COR-L47 (cell line): ENCODE results near the gene CNDP2.
"Not testable (repeated sequence)": the region's sequence is repeated elsewhere in the genome, so short reads cannot be mapped to it uniquely, and the experiment has no call there.

Experiments
- DNase-seq: peaks from one replicate; lab custom pipeline; 2025; lab: John Stamatoyannopoulos, UW

CNDP2 gene

DNA sequence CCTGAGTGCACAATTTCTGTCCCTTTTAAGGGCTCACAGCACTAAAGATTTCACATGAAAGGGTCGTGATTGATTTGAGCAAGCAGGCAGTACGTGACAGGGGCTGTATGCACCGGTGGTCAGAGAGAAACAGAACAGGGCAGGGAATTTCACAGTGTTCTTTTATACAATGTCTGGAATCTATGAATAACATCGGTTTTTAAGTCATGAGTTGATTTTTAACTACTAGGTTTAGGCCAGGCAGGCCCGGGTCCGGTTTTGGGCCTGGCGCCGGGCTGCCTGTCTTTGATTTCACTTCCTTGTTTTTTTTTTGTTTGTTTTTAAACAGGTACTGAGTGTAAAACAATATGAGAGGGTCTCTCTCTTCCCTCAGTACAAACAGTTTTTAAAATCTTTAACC, 4.6 kb downstream of the CNDP2 start:
- DNase-seq = not testable (repeated sequence)

DNA sequence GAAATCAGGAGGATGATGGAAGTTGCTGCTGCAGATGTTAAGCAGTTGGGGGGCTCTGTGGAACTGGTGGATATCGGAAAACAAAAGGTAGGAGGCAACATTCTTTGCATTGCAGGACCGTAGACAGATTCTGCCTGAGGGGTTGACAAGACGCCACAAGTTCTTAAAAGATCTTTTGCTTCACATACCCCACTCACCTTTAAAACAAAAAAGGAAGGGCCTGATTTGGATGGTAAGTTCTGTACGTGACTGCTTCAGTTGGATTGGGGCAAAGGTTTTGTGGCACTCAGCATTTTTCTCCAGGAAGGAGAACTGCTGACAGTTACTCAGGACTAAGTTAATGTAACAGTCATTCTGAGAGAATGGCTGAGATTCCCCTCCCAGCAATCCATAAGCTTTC, 5.2 kb downstream of the CNDP2 start:
- DNase-seq = no peak

DNA sequence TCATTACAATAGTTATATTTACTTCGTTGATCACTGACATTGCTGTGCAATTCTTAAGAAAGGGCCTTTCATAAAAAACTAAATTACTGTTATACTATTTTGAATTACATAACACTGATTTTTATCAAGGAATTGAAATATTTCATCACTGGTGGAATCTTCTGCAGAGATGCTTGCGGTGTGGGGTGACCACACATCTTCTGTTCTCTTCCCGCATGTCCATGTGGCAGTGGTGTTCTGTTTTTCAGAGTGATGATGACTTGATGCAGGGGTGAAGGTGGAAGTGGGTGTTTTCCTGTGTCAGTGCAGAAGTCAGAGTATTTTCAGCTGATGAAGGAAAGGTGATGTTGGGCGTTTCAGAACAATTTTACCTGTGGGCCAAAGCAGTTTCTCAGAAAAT, 7.0 kb downstream of the CNDP2 start:
- DNase-seq = no peak

DNA sequence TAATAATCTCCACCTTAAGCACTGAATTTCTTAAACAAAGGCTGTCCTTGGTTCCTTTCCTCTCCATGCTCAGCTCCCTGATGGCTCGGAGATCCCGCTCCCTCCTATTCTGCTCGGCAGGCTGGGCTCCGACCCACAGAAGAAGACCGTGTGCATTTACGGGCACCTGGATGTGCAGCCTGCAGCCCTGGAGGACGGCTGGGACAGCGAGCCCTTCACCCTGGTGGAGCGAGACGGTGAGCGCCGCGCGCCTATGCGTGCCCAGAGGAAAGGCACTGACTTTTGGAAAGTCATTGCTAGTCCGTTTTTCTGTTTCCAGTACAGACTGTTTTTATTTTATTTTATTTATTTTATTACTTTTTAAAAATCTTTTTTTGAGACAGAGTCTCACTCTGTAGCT, 9.6 kb downstream of the CNDP2 start:
- no peak for DNase-seq

DNA sequence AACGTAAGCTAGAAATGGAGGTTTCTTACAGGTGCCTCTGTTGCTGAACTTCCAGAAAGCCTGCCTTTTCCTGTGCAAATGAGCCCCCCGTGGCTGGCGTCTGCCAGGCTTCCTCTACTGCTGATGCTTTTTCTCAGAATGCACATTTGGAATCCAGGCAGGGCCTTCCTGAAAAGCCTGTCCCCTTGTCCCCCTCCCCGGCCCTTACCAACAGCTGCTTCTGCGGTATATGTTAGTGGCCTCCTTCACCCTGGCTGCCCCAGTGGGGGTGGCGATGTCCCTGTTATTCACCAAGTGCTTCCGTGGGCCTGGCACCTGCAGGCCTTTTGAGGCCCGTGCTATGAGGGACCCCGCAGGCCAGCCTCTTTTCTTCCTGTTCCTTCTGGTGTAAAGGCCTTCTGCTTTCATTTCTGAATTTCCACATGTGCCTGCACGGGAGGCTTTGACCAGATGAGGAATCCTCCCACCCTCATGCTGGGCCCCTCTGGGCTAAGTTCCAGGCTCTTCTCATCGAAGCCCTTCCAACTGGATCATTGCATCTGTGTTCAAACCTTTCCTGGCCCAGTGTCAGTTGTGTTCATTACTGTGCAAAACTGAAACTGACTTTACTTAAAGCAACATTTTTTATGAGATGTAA, 10.4 kb downstream of the CNDP2 start:
- DNase-seq = no peak

DNA sequence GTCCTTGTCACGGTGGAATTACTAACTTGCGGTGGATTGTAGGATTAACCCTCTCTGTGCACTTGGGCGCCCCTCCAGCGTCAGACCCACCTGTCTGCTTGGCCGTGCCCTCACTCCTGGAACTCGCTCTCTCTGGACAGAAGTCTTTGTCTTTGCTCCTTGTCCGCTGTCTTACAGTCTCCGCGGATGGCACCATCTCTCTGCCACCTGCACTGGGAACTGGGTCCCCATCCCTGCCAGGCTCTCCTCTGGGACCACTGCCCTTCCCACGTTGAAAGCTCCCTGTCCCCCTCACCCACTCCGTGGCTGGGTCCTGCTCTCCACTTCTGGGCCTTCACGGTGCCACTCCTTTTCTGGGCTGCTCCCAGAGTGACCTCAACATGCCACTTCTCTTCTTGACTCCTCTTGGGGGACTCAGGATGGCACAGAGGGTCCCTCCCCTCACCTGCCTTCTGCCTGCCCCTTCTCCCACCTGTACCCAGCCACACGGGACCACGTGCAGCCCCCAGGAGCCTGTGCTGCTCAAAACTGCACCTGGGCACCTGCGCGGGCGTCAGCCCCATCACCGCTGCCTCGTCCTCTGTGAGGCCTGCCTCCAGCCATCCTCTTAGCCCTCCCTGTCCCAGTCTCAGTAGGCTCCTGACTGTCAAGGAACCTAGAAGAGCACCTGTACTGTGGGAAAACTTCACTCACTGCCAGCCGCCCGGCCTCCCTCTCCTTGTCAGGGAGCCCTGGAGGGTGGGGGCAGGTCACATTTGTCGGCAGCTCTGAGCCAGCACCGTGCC, 11.1 kb downstream of the CNDP2 start:
- DNase-seq = no peak

DNA sequence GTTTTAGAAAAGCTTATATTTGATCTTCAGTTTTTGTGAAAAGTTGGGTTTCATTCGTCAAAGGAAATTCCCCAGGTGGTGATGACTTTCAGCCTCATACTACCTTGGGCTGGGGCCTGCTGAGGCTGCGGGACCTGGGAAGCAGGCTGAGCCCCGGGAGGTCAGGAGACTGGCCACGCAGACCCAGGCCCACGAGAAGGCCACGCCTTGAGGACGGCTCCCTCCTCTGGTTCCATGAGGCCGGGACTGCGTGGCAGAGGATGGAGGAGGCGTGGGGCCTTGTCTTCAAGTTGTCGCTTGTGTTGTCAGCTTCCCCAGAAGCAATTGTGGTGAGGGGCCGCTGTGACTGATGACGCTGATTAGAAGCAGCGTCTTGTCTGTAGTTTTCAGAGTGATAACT, 11.8 kb downstream of the CNDP2 start:
- DNase-seq = no peak

DNA sequence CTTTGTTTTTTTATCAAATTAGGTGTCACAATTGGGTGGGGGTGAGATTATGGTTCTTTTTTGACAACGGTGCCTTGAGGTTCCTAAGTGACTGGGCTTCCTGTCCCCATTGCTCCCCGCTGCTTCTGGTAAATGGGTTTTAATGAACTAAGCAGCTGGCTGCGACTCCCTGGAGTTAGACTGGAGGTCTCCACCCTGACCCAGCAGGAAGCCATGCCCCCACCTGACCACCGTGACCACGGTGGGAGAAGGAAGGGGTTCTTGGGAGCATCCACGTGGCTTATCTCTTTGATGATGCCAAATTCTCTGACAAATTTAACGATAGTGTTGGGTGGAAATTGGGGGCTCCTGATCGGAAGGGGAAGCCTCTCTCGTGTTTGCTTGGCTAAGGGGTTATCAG, 12.2 kb downstream of the CNDP2 start:
- DNase-seq = no peak

DNA sequence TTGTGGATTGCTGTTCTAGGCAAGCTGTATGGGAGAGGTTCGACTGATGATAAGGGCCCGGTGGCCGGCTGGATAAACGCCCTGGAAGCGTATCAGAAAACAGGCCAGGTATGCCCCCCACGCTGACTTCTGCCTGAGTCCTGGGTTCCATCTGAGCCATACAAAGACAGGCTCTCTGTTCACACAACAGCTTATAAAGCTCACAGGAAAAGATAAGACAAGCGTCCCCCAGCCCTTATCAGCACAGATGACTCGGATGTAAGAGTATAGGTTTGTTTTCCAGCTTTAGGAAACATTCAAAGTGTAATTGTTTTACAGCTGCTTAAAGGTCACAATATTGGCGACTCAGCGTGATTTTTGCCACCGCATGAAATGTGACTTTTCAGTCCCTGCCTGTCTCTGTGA, 12.7 kb downstream of the CNDP2 start:
- DNase-seq = no peak

DNA sequence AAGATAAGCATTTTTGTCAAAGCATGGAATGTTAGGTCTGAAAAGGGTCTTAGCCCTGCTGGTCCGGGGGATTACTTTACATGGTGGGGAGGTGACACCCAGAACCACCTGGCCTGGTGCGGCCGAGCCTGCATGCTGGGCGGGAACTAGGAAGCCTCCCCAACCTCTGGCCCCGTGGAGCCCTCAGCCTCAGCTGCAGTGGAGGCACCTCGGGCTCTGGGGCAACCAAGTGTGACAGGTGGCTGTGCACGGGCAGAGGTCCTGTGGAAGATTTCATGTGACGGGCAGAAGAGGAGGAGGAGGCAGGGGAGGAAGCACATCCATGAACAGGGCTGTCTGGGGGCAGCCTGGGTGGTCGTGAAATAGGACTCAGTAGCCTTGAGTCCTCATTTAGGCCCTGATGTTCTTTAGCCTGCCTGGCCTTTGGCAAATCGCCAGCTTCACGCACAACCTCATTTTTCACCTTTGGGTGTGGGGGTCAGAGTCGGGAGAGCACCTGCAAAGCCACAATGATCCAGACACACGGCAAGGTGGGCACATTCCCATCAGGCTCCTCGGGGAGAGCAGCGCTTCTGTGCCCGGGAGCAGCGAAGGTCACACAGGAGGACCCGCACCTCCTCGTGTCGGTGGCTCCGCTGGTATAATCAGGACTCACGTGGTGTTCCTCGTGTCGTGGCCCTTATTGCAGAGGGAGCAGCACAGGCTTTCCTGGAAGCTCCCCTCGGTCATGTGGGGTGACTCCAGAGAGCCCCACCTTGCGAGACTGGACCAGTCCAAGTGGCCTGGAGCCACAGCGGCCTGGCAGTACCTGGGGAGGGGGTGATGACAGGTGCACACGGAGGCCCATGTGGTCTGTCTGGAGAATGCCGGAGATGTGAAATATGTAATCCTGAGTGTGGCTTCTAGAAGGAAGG, 13.9 kb downstream of the CNDP2 start:
- DNase-seq = no peak

DNA sequence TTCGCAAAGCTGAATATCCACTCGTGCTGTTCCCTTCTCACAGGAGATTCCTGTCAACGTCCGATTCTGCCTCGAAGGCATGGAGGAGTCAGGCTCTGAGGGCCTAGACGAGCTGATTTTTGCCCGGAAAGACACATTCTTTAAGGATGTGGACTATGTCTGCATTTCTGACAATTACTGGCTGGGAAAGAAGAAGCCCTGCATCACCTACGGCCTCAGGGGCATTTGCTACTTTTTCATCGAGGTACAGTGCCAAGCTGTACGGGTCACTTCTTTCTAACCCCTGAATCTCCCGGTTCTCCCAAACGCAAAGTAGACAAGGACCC, 14.6 kb downstream of the CNDP2 start:
- no peak for DNase-seq

DNA sequence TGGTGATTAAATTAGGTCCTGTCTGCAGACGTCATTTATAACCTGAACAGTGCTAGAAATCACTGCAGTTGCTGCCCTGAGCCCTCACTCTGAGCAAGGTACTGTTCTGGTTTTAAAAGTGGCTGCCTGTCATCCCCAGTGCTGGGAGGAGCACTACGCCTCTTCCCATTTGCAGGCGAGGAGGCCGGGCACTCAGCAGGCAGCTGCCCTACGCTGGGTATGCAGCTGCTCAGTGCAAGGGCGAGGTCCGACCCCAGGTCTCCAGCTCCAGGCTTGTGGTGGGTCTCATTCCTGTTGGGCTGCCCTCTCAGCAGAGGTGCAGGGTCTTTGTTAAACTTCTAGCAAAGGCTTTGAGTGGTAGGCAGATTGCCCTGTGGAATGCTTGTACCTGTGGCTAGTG, 15.7 kb downstream of the CNDP2 start:
- DNase-seq = no peak

DNA sequence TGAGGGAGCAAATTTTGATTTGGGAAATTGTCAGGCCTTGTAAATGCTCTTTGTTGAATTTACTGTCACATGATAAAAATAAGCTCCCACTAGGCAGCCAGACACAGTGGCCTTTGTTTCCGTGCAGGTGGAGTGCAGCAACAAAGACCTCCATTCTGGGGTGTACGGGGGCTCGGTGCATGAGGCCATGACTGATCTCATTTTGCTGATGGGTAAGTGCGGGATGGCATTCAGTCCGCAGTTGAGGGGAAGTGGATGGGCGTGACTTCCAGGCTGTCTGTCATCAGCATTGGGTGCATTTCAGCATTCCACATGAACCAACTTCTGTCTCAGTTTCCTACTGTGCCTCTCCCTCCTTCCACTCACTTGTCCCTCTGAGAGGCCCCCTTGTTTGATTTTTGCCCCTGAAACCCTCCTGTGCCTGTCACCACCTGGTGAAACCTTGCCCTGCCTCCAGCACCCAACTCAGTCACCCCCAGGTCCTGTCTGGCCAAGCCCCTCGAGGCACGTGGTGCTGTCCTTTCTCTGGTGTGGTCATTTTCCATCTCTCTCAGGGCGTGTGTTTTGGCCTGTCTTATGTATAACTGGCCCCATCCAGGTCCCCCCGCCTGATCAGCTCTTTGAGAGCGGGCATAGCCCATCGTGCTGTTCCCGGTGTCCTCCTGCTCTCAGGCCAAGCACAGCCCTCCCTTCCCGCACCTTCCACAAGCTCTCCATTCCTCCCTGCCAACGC, 16.3 kb downstream of the CNDP2 start:
- no peak for DNase-seq

DNA sequence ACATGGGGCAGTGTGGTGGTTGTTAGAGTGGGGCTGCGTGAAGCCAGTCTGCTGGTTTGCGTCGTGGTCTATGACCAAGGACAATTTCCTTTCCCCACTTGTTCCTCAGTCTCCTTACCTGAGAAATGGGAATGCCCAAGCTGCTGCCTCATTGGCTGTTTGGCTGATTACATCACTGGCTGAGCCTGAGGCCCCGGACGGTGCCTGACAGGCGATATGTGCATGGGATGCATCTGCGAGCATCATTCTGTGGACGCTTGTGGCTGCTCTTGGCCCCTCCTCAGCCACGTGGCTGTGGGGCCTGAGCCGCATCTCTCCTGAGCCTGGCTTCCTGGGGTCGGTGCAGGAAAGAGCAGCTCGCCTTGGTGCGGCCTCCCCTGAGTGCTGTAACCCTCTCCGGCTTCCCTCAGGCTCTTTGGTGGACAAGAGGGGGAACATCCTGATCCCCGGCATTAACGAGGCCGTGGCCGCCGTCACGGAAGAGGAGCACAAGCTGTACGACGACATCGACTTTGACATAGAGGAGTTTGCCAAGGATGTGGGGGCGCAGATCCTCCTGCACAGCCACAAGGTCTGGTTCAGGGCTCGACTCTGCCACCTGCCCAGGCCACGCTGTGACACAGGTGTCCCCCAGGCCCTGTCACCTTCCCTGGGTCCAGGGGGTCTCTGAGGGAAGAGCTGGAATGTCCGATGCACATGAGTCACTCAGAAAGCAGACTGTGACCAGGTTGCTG, 17.2 kb downstream of the CNDP2 start:
- DNase-seq = no peak

DNA sequence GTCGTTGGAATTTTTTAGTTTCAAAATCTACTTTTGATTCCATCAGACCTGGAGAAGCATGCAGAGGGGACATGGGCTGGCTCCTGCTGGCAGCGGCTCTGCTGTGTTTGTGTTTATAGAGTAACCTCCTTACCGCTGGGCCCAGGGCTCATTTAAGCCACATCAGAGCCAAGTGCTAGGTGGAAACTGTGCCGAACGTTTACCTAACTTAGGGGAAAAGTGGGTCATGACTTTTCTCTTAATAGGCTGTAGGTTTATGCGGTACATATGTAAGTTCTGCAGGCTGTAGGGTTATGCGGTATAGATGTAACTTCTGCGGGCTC, 17.7 kb downstream of the CNDP2 start:
- no peak for DNase-seq

DNA sequence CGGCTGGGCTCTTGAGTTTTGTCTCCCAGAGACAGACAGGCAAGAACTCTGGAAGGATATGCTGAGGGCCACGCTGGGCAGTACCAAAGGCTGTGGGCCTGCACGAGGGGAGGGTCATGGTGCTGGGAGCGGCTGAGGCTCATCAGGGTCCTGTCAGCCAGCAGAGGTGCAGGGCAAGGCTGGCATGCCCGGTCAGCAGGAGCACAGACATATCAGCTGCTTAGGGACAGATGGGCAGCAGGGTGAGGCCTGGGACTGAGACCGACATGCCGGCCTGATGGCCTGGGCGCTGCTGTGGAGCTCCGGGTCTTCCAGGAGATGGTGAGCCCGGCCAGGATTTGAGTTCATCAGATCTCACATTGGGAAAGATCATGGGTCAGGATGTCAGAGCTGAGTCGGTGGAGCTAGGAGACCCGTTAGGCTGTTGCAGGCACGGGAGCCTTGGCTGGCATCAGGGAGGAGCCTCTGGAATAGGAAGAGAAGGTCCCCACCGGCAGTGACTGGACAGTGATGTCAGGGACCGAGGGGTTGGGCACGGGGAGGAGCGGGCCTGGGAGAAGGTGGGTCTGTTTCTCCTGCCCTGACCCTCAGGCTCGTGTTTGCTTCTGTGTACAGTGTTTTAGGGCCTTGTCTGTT, 18.8 kb downstream of the CNDP2 start:
- no peak for DNase-seq

DNA sequence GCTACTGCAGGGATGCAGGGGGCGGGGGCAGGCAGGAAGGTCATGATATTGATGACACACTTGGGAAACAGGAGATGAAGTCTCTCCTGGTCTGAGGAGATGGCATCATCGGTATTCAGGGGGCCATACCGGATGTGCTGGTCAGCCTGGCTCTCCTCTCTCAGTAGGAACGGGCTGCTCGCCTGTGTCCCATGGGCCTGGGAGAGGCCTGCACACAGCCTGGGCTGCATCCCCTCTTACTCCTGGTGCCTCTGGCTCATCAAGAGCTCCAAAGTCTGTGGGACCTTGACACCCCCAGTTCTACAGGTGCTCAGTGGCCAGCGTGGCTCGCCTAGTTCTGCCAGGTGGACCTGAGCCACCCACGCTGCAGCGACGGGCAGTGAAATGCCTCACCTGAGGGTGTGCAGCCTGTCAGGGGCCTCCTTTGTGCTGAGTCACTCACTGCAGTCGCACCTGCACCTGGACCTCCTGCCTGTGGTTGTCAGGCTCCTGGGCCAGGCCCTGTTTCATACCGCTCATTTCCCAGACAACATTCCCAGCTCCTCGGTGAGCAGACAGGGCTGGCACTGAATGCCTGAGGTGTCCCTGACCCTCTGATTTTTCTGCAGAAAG, 19.6 kb downstream of the CNDP2 start:
- DNase-seq = no peak

DNA sequence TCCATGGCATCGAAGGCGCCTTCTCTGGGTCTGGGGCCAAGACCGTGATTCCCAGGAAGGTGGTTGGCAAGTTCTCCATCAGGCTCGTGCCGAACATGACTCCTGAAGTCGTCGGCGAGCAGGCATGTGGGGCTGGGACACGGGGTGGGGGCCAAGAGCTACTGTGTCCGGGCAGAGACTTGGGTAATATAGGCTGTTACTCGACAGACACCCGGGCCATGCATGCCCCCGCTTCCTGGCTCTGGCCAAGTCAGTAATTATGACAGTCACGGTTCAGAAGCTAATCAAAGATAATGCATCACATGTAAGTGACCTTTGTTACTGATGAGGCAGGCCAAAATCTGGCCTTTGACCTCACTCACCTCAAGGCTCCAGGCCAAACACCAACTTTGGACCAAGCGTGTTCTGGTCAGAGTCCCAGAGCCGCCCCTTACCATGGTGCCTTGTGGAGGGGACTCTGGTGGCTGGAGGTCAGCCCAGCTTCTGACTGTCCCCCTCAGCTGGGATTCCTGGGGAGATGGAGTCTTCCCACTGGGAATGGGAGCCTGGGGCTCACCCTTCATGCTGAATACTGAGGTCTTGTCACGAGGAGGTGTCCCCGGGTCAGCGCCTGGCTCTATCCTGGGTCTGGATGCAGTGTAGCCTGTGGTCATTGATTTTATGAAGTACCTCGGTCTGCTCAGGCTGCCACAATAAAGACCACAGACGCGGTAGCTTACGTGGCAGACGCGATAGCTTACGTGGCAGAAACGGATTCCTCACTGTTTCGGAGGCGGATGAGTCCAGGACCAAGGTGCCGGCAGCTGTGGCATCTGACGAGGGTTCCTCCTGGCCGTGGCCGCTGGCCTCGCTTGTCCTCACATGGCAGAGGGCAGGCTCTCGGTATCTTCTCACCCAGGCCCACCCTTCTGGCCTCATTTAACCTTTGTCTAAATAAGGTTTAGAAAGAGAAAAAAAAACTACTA, 20.4 kb downstream of the CNDP2 start:
- DNase-seq = no peak

DNA sequence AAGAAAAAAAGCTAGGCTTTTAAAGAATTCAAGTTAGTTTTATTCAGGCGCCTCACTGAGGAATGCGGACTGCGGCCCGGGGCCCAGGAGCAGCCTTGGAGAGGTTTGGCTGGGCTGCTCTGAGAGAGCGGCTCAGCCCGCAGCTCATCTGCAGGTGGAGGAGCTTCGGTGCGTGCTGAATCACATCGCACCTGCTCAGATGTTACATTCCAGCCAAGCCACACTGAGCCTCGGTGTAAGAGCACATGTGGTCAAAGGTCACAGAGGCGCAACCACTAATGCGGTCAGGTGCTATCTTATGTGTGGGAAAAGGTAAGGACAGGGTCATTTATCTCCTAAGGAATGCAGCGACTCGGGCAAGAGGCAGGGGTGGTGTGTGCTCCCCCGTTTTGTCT, 21.1 kb downstream of the CNDP2 start:
- no peak for DNase-seq
